ENCODE results near the gene TDG. TPM values are rescaled to one million over a fixed set of nuclear protein-coding genes. Genes with fewer than 3 reads are reported as not detected.

The TDG gene
- total RNA-seq, 1 experiment from 2014 or later = 70.3 TPM

DNA sequence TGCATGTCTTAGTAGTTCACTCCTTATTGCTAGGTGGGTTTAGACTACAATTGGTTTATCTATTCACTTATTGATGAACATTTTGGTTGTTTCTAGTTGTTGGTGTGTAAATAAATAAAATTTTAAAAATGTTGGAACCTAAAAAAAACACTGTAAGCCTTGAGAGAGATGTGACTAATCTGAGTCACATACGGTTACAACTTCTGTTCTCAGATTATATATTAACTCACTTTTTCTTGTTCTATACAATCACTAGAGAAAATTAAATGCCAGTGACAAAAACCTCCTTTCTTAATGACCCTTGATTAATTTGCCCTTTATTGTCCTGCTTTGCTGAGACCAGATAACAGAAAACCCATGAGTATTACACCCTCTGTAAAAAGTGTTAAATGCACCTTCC is 7.1 kb upstream of the TDG start:
- Mint-ChIP-seq H3K4me1 (peaks cover 11 to 21% of the 10 kb centered on the region in 2 experiments), H3K27me3 (ENCODE audit: low read depth) (no peaks in the 10 kb centered on the region; the same call in 1 of the 2 replicates), H3K27ac (peak overlapping the region in 2 of 3 experiments; percentile 5 to 18; a peak in 2 of 7 replicates), H3K4me3 (no peak overlapping the region; a peak in 1 of 5 replicates), H3K9me3 (no peaks in the 10 kb centered on the region; a peak in 1 of 5 replicates), H3K36me3 (ENCODE audit: insufficient read depth in 1 of 3, low read depth in 3 of 3) (peaks cover 4 to 16% (median 13%) of the 10 kb centered on the region in 3 experiments; a peak in 6 of 7 replicates)
- Histone ChIP-seq H4K20me1 (ENCODE audit: control insufficient read depth, insufficient read depth, insufficient read length) (no peaks in the 10 kb centered on the region), H3T11ph (ENCODE audit: low read length) (no peak overlapping the region), H3K27ac (ENCODE audit: insufficient read length, low read depth, low read length) (no peak overlapping the region), H3K18ac (ENCODE audit: insufficient read length, low read depth, low read length) (no peak overlapping the region), H2BK12ac (ENCODE audit: insufficient read length, low read depth, low read length) (no peak overlapping the region), H2AK5ac (ENCODE audit: insufficient read length, low read length) (no peak overlapping the region), H2BK120ac (ENCODE audit: low read depth, low read length, poor library complexity, severe bottlenecking) (no peak overlapping the region), H3K79me1 (ENCODE audit: insufficient read depth, low read depth, low read length, poor library complexity, severe bottlenecking) (no peaks in the 10 kb centered on the region), H3K23me2 (ENCODE audit: insufficient read length, low read depth, low read length, poor library complexity, severe bottlenecking) (peaks cover 13% of the 10 kb centered on the region), H2BK15ac (ENCODE audit: low read depth, low read length) (no peak overlapping the region), H3K4me1 (ENCODE audit: insufficient read depth, low read length) (no peaks in the 10 kb centered on the region), H4K5ac (ENCODE audit: insufficient read length, low read depth, low read length) (no peak overlapping the region), H4K8ac (replicated peaks; ENCODE audit: insufficient read length, low read depth, low read length) (no peak overlapping the region), H2BK5ac (ENCODE audit: insufficient read length, low read length) (no peak overlapping the region), H3K9me3 (ENCODE audit: control insufficient read depth, low read depth, low read length) (no peaks in the 10 kb centered on the region), H3K4me2 (ENCODE audit: insufficient read depth, insufficient read length, low read length) (no peak overlapping the region), H3K79me2 (ENCODE audit: insufficient read depth, low read length) (peaks cover 8% of the 10 kb centered on the region; the same call in 1 of the 2 replicates), H3K56ac (ENCODE audit: insufficient read length, low read depth, low read length) (no peak overlapping the region), H3K14ac (ENCODE audit: insufficient read depth, low read length) (no peak overlapping the region), H4K91ac (ENCODE audit: insufficient read length, low read depth, low read length) (no peak overlapping the region), H3K23ac (ENCODE audit: insufficient read length, low read depth, low read length) (no peak overlapping the region), H2BK20ac (ENCODE audit: low read depth, low read length, poor library complexity, severe bottlenecking) (no peak overlapping the region), H3K27me3 (ENCODE audit: insufficient read depth, low read length) (no peaks in the 10 kb centered on the region), H3K9ac (ENCODE audit: extremely low read depth, insufficient read length, low read length) (no peak overlapping the region), H3K4ac (ENCODE audit: low read depth, low read length) (no peak overlapping the region), H2AFZ (ENCODE audit: low read length) (no peak overlapping the region)
- no CpG with 5 or more reads among the region's 1 CpG for WGBS (ENCODE audit: extremely low coverage, insufficient read length, low lambda C conversion rate)
- no peak for DNase-seq
- TF ChIP-seq, protein P1, sequence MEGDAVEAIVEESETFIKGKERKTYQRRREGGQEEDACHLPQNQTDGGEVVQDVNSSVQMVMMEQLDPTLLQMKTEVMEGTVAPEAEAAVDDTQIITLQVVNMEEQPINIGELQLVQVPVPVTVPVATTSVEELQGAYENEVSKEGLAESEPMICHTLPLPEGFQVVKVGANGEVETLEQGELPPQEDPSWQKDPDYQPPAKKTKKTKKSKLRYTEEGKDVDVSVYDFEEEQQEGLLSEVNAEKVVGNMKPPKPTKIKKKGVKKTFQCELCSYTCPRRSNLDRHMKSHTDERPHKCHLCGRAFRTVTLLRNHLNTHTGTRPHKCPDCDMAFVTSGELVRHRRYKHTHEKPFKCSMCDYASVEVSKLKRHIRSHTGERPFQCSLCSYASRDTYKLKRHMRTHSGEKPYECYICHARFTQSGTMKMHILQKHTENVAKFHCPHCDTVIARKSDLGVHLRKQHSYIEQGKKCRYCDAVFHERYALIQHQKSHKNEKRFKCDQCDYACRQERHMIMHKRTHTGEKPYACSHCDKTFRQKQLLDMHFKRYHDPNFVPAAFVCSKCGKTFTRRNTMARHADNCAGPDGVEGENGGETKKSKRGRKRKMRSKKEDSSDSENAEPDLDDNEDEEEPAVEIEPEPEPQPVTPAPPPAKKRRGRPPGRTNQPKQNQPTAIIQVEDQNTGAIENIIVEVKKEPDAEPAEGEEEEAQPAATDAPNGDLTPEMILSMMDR (conservative IDR thresholded peaks at IDR 0.05) = no peak

Data from H9 (cell line).